AG10803 (cell line): ENCODE measurements around the gene DRAXIN.

Experiments
- DNase-seq: peaks from one replicate; pipeline ENCODE4 v3.0.0; 2010; ENCODE audit warnings: low read depth
- H3K4me3 ChIP-seq: 2 replicates; pipeline ENCODE4 v1.5.1; 2011; ENCODE audit warnings: mild to moderate bottlenecking, low read length, control low read depth
- TF ChIP-seq, protein P1 (sequence below): conservative IDR thresholded peaks from 2 replicates; pipeline ENCODE4 v1.5.1; 2011; ENCODE audit warnings: mild to moderate bottlenecking, low read length, control low read depth, inconsistent platforms

DRAXIN gene

DNA sequence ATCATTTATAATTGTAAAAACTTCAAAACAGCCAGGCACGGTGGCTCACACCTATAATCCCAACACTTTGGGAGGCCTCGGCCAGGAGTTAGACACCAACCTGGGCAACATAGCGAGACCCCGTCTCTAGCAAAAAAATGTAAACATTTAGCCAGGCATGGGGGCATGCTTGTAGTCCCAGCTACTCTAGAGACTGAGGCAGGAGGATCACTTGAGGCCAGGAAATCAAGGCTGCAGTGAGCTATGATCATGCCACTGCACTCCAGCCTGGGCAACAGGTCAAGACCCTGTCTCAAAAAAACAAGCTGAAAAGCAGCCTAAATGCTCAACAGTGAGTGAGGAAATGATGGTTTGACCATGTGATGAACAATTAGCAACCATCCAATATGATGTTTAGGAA is 77.8 kb downstream of the DRAXIN start:
- TF ChIP-seq, protein P1, sequence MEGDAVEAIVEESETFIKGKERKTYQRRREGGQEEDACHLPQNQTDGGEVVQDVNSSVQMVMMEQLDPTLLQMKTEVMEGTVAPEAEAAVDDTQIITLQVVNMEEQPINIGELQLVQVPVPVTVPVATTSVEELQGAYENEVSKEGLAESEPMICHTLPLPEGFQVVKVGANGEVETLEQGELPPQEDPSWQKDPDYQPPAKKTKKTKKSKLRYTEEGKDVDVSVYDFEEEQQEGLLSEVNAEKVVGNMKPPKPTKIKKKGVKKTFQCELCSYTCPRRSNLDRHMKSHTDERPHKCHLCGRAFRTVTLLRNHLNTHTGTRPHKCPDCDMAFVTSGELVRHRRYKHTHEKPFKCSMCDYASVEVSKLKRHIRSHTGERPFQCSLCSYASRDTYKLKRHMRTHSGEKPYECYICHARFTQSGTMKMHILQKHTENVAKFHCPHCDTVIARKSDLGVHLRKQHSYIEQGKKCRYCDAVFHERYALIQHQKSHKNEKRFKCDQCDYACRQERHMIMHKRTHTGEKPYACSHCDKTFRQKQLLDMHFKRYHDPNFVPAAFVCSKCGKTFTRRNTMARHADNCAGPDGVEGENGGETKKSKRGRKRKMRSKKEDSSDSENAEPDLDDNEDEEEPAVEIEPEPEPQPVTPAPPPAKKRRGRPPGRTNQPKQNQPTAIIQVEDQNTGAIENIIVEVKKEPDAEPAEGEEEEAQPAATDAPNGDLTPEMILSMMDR, result no peak
- no peak overlapping the region for H3K4me3 ChIP-seq
- DNase-seq, result no peak

GRCh38 chr1:11770011-11770410 is 78.5 kb downstream of the DRAXIN start:
- H3K4me3 ChIP-seq, result no peak overlapping the region
- TF ChIP-seq, protein P1, result no peak
- DNase-seq, result peak; percentile 58

DNA sequence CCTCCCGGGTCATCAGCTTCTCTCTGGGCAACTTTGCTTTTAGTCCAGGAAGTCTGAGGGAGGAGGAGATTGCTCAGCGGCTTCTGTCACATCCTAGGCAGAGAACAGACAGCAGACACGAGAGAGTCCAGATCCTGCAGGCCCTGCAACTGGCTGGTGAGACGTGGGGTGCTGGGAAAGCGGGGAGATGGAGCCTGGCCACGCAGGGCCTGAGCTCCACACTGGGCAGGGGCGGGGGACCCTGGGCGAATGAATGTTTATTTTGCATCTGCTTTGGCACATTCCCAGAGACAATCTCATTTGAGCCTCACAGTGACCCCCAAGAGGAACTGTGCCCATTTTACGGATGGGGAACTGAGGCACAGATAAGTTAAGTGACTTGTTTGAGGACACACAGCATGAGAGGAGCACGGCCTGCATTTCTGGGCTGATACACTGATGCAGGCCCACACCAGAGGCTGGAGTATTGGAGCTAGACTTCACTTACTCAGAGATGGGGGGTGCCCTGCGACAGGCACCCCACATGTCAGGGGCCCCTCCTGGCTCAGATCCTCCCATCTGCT is 80.1 kb downstream of the DRAXIN start:
- TF ChIP-seq, protein P1, result no peak
- H3K4me3 ChIP-seq, result no peak overlapping the region
- DNase-seq, result no peak

- H3K4me3 ChIP-seq, result no peak overlapping the region
- DNase-seq, result no peak
- TF ChIP-seq, protein P1, result no peak
Observed at GRCh38 chr1:11772458-11772857, 80.9 kb downstream of the DRAXIN start.

DNA sequence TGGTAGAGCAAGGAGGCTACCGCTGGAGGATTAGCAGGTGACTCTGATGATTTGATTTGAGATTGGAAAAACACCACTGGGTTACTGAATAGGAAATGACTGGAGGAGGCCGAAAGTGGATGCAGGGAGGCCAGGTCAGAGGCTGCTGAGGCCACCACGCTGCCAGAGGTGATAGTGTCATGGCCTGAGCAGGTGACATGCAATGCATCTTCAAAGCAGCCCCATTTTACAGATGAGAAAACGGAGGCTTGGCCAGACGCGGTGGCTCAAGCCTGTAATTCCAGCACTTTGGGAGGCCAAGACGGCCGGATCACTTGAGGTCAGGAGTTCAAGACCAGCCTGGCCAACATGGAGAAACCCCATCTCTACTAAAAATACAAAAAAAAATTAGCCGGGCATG is 83.2 kb downstream of the DRAXIN start:
- no peak for DNase-seq
- H3K4me3 ChIP-seq, result no peak overlapping the region
- TF ChIP-seq, protein P1, result no peak
